Urothelium cell line (cell line): ENCODE data around the gene RABGAP1.

ENCODE experiments used
- DNase-seq: peaks from one replicate; pipeline ENCODE4 v3.0.0; 2011; ENCODE audit warnings: low spot score, mixed read lengths
- FAIRE-seq: peaks from 2 replicates; lab custom pipeline; 2011; peaks lifted over from hg19 to GRCh38; lab: Jason Lieb, UNC

Gene RABGAP1

DNA sequence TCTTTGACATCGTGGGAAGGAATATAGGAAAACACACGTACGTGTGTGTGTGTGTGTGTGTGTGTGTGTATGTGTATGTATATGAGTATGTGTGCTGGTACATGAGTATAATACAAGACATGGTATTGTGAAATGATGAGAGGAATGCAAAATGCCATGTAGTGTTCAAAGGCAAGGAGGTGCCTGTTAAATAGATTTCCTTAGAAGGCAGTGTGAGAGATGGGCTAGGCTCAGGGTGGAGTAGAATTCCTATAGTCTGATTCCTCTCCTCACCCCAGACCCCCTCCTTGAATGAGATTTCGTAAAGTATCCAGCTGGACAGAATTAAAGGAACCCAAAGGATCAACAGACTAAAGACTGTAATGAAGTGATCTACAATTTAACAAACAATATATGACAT, 103.8 kb downstream of the RABGAP1 start:
- no peak for FAIRE-seq

DNA sequence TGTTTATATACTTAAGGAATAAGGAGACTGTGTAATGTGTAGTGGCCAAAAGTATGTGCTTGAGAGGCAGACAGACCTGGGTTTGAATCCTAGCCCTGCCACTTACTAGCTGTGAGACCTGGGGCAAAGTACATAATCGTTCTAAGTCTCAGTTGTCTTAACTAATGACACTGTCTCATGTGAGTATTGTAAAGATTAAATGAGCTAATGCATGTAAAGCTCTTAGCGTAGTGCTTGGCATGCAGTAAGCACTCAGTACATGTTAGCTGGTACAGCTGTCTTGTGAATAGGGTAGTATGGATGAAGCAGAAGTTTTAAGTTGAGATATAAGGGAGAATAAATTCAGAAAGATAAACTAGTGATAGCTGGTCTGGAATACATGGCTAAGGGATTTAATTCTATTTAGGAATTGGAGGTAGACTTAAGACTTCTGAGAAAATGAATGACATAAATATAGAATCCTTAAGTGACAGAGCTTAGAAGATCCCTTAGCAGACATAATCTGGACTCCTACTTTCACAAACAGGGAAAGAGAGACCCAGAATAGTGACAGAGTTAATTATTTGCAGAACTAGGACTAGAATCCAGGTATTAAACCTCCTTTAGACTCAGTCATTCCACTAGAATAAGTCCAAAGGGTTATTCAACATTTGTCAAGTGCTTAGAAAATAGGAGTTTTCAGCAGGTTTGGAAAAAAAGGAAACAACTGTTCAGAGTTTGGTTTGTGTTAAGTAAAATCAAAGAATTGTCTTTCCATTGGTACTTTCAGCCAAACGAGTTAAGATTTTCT, 105.8 kb downstream of the RABGAP1 start:
- DNase-seq (no peak), FAIRE-seq (no peak)

More for the DNA sequence above, 103.8 kb downstream of the RABGAP1 start:
- no peak for DNase-seq

DNA sequence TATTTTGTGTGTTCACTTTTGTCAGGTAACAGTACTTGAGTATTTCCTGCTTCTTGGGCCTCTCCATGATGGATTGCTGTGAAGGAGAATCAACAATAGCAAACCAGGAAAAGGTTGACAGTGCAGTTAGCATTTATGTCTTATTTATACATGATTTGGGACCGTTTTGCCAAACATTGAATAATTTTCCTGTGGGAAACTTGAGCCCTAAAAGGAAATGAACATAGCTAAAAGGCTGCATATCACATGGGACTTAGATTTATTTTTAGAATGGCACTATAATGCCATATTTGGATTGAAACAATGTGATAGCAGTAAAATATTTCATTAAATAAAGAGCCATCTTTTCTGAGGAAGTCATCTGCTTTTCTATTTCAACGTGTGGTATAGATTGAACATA, 107.9 kb downstream of the RABGAP1 start:
- FAIRE-seq (no peak), DNase-seq (no peak)

DNA sequence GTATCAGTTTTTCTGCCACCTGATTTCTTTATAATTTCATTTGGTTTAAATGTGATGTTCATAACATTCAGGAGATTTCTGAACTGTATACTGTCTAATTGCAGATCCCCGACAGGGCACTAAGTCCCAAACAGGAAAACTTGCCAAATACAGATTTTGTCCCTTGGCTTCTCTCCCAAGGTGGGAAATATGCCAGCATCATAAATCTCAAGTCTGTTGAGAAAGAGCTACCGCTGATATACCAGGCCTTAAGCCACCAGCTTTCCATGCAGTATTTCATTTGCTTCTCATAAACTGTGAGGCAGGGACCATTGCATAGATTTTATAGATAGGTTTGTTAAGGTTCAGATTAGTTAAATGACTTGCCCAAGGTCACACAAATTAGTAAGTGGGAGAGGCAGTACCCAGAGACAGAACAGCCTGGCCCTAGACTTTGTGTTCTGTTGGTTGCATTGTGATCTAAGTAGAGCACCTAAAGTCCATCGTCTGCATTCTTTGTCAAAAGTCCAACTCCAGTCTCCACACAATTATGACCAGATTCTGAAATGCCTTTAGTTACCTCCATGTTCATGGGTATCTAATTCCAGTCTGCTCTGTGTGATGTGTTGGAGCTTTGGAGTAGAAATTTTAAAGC, 108.9 kb downstream of the RABGAP1 start:
- DNase-seq (no peak), FAIRE-seq (no peak)

DNA sequence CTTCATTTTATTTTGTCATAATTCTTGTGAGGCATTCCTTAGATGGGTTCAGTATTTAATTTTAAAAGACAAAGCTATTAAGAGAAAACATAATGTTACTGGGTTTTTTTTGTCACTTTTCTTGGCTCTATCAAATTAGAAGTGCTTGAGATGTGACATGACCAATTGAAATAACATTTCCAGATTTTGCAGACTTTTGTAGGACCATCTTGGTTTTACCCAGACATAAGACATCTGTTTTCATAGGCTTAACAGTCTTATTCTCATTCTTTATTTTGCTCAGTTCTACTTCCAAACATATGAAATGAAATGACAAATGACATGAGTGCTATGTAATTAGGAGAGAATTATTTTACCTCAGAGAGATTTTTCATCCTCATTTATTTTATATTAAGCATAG, 112.2 kb downstream of the RABGAP1 start:
- no peak for FAIRE-seq
- DNase-seq, result no peak

DNA sequence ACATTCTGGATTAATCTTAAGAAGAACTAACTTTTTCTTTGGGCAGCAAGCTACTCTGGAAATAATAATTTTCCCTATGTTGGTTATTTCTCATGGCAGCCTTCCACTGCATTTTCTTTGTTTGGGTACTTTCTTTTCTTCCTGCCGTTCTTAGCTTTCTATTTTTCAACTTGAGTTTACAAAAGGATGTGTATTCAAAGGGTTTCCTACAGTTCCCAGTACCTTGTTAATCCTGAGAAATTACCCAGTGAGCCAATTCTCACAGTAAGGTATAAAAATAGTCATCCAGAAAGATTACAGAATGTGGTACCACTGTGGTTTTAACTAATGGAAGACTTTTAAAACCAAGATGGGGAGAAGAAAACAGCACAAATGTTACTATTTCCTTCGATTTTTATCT, 112.9 kb downstream of the RABGAP1 start:
- FAIRE-seq (no peak), DNase-seq (no peak)

DNA sequence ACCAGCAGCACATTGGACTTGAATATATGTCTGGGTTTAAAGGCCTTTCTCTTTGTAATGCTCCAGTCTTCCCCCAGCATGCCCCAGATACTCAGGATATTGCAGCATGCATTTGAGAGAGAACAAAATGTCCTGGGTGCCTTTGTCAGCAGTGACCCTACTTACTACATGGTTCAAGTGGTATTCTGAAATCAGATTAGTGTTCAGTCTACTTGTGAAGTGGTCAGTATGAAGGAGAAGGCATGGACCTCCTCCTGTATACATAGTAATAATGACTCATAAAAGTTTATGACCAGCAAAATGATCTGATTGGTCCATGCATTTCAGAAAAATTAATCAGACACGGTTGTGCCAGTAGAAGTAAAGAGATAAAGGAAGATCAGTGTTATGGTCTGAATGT, 118.0 kb downstream of the RABGAP1 start:
- FAIRE-seq (no peak), DNase-seq (no peak)

DNA sequence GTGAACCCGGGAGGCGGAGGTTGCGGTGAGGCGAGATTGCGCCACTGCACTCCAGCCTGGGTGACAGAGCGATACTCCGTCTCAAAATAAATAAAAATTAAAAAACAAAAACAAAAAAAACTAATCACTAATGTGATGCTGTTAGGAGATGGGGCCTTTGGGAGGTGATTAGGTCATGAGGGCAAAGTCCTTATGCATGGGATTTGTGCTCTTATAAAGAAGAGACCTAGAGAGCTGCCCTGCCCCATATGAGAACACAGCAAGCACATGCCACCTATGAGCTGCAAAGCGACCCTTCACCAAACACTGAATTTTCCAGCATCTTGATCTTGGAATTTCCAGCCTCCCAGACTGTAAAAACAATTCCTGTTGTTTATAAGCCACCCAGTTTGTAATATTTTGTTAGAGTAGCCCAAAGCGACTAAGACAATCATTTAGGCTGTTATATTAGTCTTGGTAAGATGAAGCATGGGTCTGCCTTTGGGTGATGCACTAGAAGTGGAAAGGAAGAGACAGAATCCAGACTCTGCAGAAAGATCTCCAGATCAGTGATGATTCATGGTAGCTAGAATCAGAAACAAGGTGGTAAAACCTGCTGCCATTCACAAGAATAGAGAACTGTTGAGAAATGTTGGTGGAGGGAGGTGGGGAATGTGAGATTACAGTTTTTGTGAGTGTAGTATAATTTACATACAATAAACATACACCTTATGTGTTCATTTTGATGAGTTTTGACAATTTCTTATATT, 118.8 kb downstream of the RABGAP1 start:
- no peak for DNase-seq
- FAIRE-seq, result no peak

DNA sequence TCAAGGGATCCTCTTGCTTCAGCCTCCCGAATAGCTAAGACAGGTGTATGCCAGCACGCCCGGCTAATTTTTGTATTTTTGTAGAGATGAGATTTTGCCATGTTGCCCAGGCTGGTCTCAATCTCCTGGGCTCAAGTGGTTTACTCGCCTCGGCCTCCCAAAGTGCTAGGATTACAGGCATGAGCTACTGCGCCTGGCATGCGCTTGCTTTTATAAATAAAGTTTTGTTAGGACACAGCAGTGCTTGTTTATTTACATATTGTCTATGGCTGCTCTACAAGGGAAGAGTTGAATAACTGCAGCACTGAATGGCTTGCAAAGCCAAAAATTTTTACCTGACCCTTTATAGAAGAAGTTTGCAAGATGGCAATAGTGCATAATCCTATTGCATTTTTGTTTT, 120.4 kb downstream of the RABGAP1 start:
- DNase-seq (no peak), FAIRE-seq (no peak)

DNA sequence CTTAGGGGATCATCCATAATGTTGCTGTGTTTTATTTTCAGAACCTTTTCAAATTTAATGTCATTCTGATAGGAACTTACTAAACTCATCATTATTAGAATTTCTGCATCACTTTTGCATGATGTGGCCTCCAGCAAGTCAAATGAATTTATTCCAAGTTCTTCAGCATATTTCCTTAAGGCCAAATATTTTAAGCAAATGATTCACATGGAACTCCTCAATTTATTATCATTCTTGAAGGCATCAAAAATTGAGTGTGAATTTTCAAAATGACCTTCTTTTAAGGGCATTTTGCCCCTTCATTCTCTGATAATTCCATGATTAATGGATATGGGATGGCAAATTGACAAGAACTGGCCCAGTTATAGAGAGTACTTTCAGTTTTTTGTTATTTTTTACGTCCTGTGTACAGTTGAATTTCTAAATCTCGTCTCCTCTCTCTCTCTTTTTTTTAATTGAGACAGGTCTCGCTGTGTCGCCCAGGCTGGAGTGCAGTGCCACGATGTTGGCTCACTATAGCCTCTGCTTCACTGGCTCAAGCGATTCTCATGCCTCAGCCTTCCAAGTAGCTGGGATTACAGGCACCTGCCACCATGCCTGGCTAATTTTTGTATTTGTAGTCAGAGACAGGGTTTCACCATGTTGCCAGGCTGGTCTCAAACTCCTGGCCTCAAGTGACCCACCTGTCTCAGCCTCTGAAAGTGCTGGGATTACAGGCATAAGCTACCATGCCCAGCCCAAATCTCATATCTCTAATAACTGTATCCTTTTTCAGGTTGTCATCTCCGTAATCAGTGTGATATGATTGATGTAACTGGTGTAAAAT, 121.7 kb downstream of the RABGAP1 start:
- FAIRE-seq, result no peak
- DNase-seq, result no peak

DNA sequence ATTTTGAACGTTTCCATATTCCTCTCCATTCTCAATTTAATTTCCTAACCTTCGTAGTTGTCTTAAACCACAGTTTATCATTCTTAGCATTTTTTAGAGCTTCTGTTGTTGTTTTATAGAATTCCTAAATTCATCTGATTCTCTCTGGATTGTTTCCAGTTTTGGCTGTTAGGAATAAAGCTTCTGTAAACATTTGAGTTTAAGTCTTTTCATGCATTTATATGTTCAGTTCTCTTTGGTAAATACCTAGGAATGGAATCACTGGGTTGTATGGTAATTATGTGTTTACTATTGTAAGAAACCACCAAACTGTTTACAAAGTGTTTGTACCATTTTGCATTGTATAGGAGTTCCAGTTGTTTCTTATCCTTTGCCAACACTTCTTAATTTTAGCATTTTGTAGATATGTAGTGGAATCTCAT, 122.4 kb downstream of the RABGAP1 start:
- no peak for DNase-seq
- FAIRE-seq, result no peak

DNA sequence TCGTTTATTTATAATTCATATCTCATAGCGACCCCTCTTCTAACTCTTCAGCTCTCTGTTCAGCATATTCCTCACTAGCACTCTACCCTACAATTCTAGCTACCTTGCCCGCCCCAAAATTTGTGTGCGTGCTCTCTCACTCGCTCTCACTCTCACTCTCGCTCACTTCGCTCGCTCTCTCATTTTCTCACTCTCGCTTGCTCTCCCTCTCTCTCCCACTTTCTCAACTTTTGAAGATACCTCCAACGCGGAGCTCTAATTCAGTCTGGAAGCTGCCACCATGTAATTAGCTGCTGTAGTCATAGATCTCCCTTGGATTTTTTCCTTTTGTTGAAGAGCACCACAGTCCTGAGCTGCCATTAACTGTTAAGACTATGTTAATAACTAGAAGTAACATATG, 123.1 kb downstream of the RABGAP1 start:
- FAIRE-seq (no peak), DNase-seq (no peak)

DNA sequence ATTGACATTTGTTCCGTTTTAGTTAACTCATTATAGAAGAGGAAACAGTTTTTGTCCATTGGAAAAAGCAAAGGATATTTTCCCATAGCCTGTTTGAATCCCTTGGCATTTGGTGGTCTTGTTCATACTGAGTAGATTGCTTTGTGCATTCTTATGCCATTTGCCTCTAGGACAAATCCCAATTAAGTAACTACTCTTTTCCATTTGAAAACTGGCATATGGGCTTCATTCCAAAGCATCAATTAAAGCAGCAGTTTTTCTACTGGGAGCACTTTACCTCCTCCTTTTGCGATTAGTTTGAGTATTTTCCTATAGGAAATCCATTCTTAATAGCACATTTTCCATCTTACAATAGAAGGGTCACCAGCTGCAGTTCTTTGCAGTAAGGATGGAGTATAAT, 123.9 kb downstream of the RABGAP1 start:
- FAIRE-seq (no peak), DNase-seq (no peak)

DNA sequence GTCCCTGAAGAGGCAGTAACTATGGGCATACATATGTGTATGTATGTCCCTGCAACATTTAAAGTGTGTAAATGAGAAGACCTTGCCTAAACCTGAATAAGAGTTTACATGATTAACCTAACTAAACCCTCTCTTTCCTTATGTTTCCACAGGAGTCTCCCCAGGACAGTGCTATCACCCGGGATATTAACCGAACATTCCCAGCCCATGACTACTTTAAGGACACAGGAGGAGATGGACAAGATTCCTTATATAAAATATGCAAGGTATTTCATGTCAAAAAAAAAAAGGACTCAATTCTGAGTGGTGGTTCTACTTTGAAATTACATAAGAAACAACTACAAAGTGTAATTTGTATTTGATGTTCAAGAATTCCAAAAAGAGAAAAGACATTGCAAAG, 124.4 kb downstream of the RABGAP1 start:
- DNase-seq, result no peak
- FAIRE-seq, result no peak

DNA sequence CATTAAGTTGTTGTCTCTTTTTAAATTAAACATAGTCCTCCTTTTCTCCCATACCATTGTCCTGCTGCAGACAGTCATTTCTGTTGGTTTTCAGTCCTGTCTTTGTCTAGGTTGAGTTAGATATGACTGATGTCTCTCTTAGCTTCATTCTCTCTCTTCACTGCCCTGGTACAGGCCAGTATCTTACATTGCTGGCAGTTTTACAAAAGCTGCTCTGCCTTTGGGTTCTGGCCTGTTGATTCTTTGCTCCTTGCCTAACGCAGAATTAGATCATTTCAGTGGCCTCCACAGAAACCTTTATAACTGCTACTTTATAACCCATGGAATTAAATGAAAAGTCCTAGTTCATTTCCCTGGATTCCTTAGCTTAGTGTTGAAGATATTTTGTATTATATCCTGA, 126.3 kb downstream of the RABGAP1 start:
- DNase-seq (no peak), FAIRE-seq (no peak)

DNA sequence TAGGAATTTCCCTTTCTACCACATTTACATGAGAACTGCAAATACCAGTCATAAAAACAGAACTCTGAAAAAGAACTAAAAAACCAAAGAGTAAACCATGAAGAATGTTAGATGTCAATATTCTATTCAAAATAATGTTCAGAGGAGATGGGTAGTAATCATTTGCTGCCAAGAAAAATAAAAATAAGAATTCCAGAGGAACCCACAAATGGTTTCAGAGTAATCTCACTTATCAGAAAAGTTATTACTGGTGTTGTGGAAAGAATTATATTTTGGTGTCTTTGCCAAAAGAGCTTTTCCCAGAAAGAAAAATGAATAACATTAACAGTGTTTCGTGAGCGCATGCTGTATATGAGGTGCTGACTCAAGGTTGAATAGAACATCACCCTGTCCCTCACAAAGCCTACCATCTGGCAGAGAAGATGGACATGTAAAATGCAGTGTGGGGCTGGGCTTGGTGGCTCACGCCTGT, 128.2 kb downstream of the RABGAP1 start:
- no peak for FAIRE-seq
- DNase-seq, result no peak

DNA sequence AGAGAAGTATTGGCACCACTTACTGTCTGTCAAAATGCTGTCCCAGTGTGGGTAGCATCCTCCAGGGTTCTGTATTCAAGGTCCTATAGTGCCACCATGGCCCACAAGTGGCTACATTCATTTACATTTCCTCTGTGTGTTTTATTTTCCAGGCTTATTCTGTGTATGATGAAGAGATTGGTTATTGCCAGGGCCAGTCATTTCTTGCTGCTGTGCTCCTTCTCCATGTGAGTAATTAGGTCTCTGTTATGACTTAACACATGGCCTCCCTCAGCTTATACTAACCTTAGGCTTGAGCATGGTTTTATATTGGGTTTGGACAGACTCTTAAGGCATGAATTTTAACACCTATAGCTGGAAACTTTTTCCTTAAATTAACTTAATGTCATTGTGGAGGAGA, 129.4 kb downstream of the RABGAP1 start:
- DNase-seq (no peak), FAIRE-seq (no peak)

DNA sequence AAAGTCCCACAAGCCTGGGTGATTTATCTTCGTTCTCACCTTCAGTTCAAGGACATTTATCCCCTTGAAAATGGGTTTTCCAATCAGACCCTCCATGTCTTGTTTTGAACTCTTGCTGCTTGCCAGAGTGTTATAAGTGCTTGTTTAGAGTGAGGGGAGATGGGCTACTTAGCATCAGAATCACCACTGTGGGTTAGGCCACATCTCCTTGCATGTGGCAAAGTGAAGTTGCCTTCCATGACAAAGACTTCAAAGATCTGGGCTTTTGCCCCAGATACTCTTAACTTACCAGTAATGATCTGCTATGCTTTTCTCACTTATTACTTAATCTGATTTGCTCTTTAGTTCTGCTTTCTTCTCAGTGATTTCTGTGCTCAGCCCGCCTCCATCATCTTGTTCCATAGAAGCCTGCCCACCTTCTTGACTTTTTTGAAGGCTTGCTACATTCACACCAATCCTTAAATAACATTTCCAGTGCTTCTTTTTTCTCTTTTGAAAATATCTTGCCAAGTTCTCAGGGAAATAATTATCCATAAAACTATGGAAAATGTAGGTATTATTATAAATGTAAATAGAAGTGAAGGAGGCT, 131.7 kb downstream of the RABGAP1 start:
- no peak for DNase-seq
- FAIRE-seq, result no peak

DNA sequence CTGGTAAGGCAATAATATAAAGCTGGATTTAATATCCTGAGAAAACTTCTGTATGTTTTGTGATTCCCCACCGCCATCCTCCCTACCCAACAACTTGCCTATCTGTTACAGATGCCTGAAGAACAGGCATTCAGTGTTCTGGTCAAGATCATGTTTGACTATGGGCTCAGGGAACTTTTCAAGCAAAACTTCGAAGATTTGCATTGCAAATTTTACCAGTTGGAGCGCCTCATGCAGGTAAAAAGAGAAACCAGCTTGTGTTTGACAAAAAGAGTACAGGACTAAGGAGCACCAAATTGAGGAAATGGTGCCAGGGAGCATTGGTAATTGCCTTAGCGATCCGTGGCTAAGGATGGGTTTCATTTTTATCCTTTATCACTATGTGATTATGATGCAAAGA, 132.6 kb downstream of the RABGAP1 start:
- FAIRE-seq (no peak), DNase-seq (no peak)

DNA sequence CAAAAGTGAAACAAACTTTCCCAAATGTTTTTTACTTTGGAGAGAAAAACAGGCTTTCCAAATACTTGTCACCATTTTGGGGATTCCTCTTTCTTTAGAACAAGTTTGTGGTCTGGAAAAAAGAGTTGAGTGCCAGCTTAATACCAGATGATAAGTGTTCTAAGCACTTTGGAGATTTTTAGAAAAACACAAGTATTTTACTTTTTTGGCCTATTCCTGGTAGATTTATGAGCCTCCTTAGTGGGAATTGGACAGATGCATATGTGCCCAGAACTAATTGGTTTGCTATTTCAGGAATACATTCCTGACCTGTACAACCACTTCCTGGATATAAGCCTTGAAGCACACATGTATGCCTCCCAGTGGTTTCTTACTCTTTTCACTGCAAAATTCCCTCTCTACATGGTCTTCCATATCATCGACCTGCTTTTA, 133.2 kb downstream of the RABGAP1 start:
- FAIRE-seq (no peak), DNase-seq (no peak)

DNA sequence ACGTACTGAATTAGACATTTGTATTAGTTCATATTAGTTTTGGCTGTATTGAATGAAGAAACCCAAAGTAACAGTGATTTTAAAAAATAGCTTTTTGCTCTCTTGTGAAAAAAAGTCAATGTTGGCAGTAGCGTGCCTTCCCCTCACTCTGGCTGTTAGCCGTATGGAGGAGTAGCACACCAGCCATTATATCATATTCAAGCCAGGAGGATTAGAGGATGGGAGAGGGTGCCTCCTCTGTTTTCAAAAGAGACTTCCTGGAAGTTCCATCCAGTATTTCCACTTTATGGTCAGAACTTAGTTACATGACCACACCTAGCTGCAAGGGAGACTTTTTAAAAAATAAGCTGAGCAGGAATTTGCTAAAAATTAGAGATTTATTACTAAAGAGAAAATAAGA, 133.8 kb downstream of the RABGAP1 start:
- DNase-seq, result no peak
- no peak for FAIRE-seq
